HCT116 (cell line): ENCODE results near the gene TACO1. TPM values are rescaled to one million over a fixed set of nuclear protein-coding genes. Genes with fewer than 3 reads are reported as not detected.

Source experiments
- ATAC-seq: fragments of 200-7000 bp; cut with Tn5 transposase; 2 replicates; pipeline ENCODE4 v1.9.1; 2020; ENCODE audit warnings: mild to moderate bottlenecking, moderate library complexity
- BruUV-seq: library from RNA; stranded (reverse); fragments of 400-500 nt; replicated peaks from 2 replicates; lab custom pipeline; 2021; lab: Mats Ljungman, UMichigan
- CTCF ChIA-PET: fragments of 300-600 bp; sonication (Branson Sonifier 250); formaldehyde crosslinking; loops from one replicate; lab custom pipeline; 2021; ENCODE audit warnings: antibody characterized with exemption; lab: Charles Lee
- POLR2A ChIA-PET: fragments of 300-600, 350-600 bp; sonication (Branson Sonifier 250); formaldehyde crosslinking; loops from one replicate; lab custom pipeline; 2021; ENCODE audit warnings: antibody characterized with exemption; lab: Charles Lee
- RAD21 ChIA-PET, 2 experiments: fragments of 300-600 bp; sonication (Branson Sonifier 250); formaldehyde crosslinking; loops; one replicate each; lab custom pipeline; 2023; ENCODE audit warnings: low total read pairs in 2 of 2; ENCODE audit not compliant: uncharacterized antibody in 2 of 2, unreplicated experiment in 2 of 2, low non-redundant PET in 1 of 2; lab: Charles Lee
- DNase-seq: peaks from one replicate; pipeline ENCODE4 v3.0.0-alpha.2; 2010; ENCODE audit warnings: low read depth, low spot score
- H2AFZ ChIP-seq: fragments of 200-600 bp; shearing (Covaris generic), sonication (generic); 2 replicates; pipeline ENCODE4 v1.6.1; 2017; ENCODE audit warnings: low read depth, mixed run types, mixed read lengths, antibody characterized with exemption, low read length; ENCODE audit not compliant: poor library complexity, severe bottlenecking
- H3K27ac ChIP-seq: 2 replicates; pipeline ENCODE4 v1.5.1; 2012; ENCODE audit warnings: low read depth, low read length
- H3K27me3 ChIP-seq: fragments of 200-600 bp; sonication (generic); 2 replicates; pipeline ENCODE4 v1.6.1; 2016; ENCODE audit warnings: mixed run types, low read length, mixed read lengths; ENCODE audit not compliant: insufficient read depth
- H3K36me3 ChIP-seq, 2 experiments: fragments of 200-500 bp in 1 of 2; fragments of 200-600 bp in 1 of 2; sonication (Bioruptor generic) in 1 of 2; sonication (generic) in 1 of 2; 2 replicates each; pipeline versions ENCODE4 v1.5.1 to v1.6.1; 2014 to 2016; ENCODE audit warnings: low read length in 2 of 2, inconsistent platforms in 1 of 2, mixed read lengths in 1 of 2, mixed run types in 1 of 2; ENCODE audit not compliant: insufficient read depth in 2 of 2, control insufficient read depth in 1 of 2
- H3K4me1 ChIP-seq, 2 experiments: fragments of 200-600 bp in 1 of 2; sonication (generic) in 1 of 2; 2 replicates each; pipeline versions ENCODE4 v1.5.1 to v1.6.1; 2012 to 2017; ENCODE audit warnings: low read length in 2 of 2, inconsistent platforms in 1 of 2, mild to moderate bottlenecking in 1 of 2, mixed read lengths in 1 of 2, mixed run types in 1 of 2, moderate library complexity in 1 of 2; ENCODE audit not compliant: insufficient read depth in 2 of 2, control insufficient read depth in 1 of 2
- H3K4me2 ChIP-seq: fragments of 200-600 bp; sonication (generic); 2 replicates; pipeline ENCODE4 v1.6.1; 2017; ENCODE audit warnings: mixed run types, low read length, mixed read lengths
- H3K4me3 ChIP-seq, 2 experiments: fragments of 200-600 bp in 1 of 2; sonication (generic) in 1 of 2; replicated peaks in 1 of 2; 2 replicates each; pipeline ENCODE4 v1.5.1; 2011 to 2016; ENCODE audit warnings: low read length in 2 of 2, control low read depth in 1 of 2, low read depth in 1 of 2, mild to moderate bottlenecking in 1 of 2, mixed read lengths in 1 of 2, mixed run types in 1 of 2
- H3K79me2 ChIP-seq: fragments of 200-600 bp; sonication (generic); 2 replicates; pipeline ENCODE4 v1.6.1; 2017; ENCODE audit warnings: mild to moderate bottlenecking, mixed run types, low read length, moderate library complexity, mixed read lengths; ENCODE audit not compliant: insufficient read depth
- H3K9ac ChIP-seq: fragments of 200-600 bp; sonication (generic); 2 replicates; pipeline ENCODE4 v1.6.1; 2016; ENCODE audit warnings: low read length, mixed read lengths
- H3K9me2 ChIP-seq: fragments of 200-600 bp; sonication (generic), shearing (Covaris generic); 2 replicates; pipeline ENCODE4 v1.6.1; 2017; ENCODE audit warnings: mixed run types, mild to moderate bottlenecking, moderate library complexity; ENCODE audit not compliant: insufficient read depth
- H3K9me3 ChIP-seq, 2 experiments: fragments of 200-500 bp in 1 of 2; fragments of 200-600 bp in 1 of 2; sonication (Bioruptor generic) in 1 of 2; sonication (generic) in 1 of 2; 2 replicates each; pipeline ENCODE4 v1.6.1; 2014 to 2017; ENCODE audit warnings: low read length in 2 of 2, mixed read lengths in 2 of 2, inconsistent platforms in 1 of 2, low read depth in 1 of 2, mild to moderate bottlenecking in 1 of 2, mixed run types in 1 of 2, moderate library complexity in 1 of 2; ENCODE audit not compliant: control insufficient read depth in 1 of 2, insufficient read depth in 1 of 2
- H4K20me1 ChIP-seq: fragments of 200-600 bp; sonication (generic), shearing (Covaris generic); 2 replicates; pipeline ENCODE4 v1.6.1; 2017; ENCODE audit warnings: mixed run types, mild to moderate bottlenecking, moderate library complexity; ENCODE audit not compliant: insufficient read depth
- ATF3 ChIP-seq: IDR thresholded peaks from 2 replicates; pipeline ENCODE4 v1.6.1; 2012
- CTCF ChIP-seq, 3 experiments: fragments of 200-600 bp in 1 of 3; sonication (generic) in 1 of 3; IDR thresholded peaks in 2 of 3; conservative IDR thresholded peaks in 1 of 3; 2 replicates each; pipeline ENCODE4 v1.5.1; 2012 to 2017; ENCODE audit warnings: low read depth in 2 of 3, low read length in 2 of 3, antibody characterized with exemption in 1 of 3, borderline replicate concordance in 1 of 3, control low read depth in 1 of 3, mild to moderate bottlenecking in 1 of 3, mixed read lengths in 1 of 3, mixed run types in 1 of 3, moderate library complexity in 1 of 3; ENCODE audit not compliant: insufficient read depth in 1 of 3
- EGR1 ChIP-seq: IDR thresholded peaks from 2 replicates; pipeline ENCODE4 v1.6.1; 2012; ENCODE audit warnings: low read depth
- POLR2AphosphoS5 ChIP-seq: IDR thresholded peaks from 2 replicates; pipeline ENCODE4 v1.6.1; 2011; ENCODE audit warnings: mild to moderate bottlenecking, low read depth, low read length, moderate library complexity
- SRF ChIP-seq: IDR thresholded peaks from 2 replicates; pipeline ENCODE4 v1.6.1; 2012; ENCODE audit warnings: low read depth
- ZFX ChIP-seq: fragments of 450-650 bp; IDR thresholded peaks from 2 replicates; pipeline ENCODE4 v1.6.1; 2017
- ZNF274 ChIP-seq: fragments of 200-500 bp; sonication (Bioruptor generic); IDR thresholded peaks from 2 replicates; pipeline ENCODE4 v1.6.1; 2014; ENCODE audit warnings: mild to moderate bottlenecking, low read depth, low read length, inconsistent platforms
- intact Hi-C: fragments of 100-400 bp; cut with micrococcal nuclease; formaldehyde crosslinking; loops from 2 replicates; pipeline ENCODE4 v1.10.0; 2022
- total RNA-seq: library from RNA; stranded (reverse); gene quantifications from one replicate; pipeline ENCODE4 v1.2.1, GENCODE V29; 2021; ENCODE audit not compliant: unreplicated experiment

Gene TACO1
- total RNA-seq, 1 experiment from 2014 or later, result 39.6 TPM

GRCh38 chr17:63600569-63601438 lies at the start of gene TACO1 (continued):
- TF ChIP-seq ZFX (peak; percentile 96), CTCF (IDR thresholded peaks at IDR 0.05 in 2 of 3, conservative IDR thresholded peaks at IDR 0.05 in 1 of 3; ENCODE audit: borderline replicate concordance in 1 of 3, insufficient read depth in 1 of 3, low read depth in 2 of 3, low read length in 2 of 3) (no peak), ATF3 (no peak), POLR2AphosphoS5 (peak; percentile 96)

- ChIA-PET RAD21 (no interaction called here), POLR2A (no interaction called here), CTCF (no interaction called here)
- H3K4me3 ChIP-seq, result no peak overlapping the region; a peak in 2 of 4 replicates
- no peak overlapping the region for H3K27ac ChIP-seq
- H3K9ac ChIP-seq, result no peak overlapping the region
- peaks cover 0 to 7% of the 10 kb centered on the region in 2 experiments; a peak in 1 of 4 replicates for H3K36me3 ChIP-seq
- H3K9me3 ChIP-seq, result no peaks in the 10 kb centered on the region
- no peak for TF ChIP-seq ZNF274
- no peak for TF ChIP-seq SRF
- TF ChIP-seq EGR1, result no peak
- intact Hi-C loops, result loop anchor here (5.0 kb wide), 1 partner anchor 50 kb away; the partner anchor contains the start of gene TACO1
- H3K27me3 ChIP-seq, result no peaks in the 10 kb centered on the region
- no peaks in the 10 kb centered on the region for H3K9me2 ChIP-seq
- H3K79me2 ChIP-seq, result peaks cover 73% of the 10 kb centered on the region
- peak overlapping the region; percentile 78 for H3K4me2 ChIP-seq
- BruUV-seq, result no TSS peak
- 0 out of 2 replicates have a peak, but pooled peaks cover 13% of the 10 kb centered on the region for H4K20me1 ChIP-seq
- peaks cover 12 to 20% of the 10 kb centered on the region in 2 experiments for H3K4me1 ChIP-seq
- DNase-seq (no peak), ATAC-seq (no peak)
- no peak overlapping the region for H2AFZ ChIP-seq
These were observed 48.5 kb upstream of the TACO1 start for GRCh38 chr17:63552211-63552610.
